ENCODE results near the gene OR52D1. TPM values are rescaled to one million over a fixed set of nuclear protein-coding genes. Genes with fewer than 3 reads are reported as not detected.

The OR52D1 gene
- total RNA-seq, 3 donors from 2014 or later: not detected

DNA sequence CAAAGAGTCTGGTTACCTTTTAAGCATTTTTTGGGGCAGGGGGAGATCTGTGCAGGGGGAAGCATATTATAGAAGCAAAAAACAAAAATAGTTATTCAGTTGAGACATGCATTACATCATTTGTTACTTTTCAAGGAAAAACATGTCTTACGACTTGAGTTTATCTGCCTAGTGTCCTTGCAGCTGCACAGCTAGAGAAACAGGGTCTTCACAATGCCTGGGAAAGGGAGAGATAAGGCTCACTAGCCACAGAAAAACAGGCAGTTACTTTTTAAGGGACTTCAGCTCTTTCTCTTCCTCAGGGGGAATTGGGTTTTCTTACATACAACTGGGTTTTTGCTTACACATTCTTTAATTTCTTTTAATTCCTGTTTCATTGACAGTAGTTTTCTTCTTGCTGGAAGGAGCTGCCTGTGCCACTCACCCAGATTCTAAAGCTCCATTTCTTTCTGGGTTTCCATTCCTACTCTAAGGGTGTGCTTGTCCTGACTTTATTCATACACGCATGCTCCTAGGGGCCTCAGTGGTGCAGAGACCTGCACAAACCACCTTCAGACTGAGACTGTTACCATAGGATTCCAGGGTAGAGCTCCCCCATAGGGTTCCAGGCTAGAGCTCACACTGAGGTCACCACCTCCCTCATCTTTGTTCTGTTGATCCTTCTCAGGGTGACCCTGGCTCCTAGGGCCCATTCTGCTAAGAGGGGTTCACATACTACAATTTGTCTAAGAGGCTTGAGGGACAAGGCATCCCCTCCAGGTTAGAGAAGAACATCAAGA, 42.8 kb downstream of the OR52D1 start:
- H3K9me3 Mint-ChIP-seq: peaks cover 1% of the 10 kb centered on the region
- no peaks in the 10 kb centered on the region for H3K4me1 Mint-ChIP-seq (ENCODE audit: low read depth)
- no peaks in the 10 kb centered on the region for H3K36me3 Mint-ChIP-seq (ENCODE audit: insufficient read depth)
- H3K27me3 Mint-ChIP-seq (ENCODE audit: low read depth): no peaks in the 10 kb centered on the region
- no peak for ATAC-seq
- DNase-seq: no peak
- no peak overlapping the region for H3K4me3 Mint-ChIP-seq

- H3K27me3 Mint-ChIP-seq (ENCODE audit: low read depth): no peaks in the 10 kb centered on the region
Observed at GRCh38 chr11:5534046-5534445, 45.6 kb downstream of the OR52D1 start.

DNA sequence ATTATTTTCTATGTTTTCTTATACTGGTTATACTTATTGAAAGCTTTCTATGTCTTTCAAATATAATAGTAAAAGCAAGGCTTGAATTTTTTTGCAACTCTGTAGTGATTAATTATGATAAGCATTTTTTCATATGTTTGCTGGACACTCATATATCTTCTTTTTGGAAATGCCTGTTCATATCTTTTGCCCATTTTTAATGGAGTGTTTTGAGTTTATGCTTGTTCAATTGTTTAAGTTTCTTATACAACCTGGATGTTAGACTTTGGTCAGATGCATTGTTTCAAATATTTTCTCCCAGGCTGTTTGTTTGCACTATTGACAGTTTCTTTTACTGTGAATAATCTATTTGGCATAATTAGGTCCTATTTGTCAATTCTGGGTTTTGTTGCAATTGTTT, 48.0 kb downstream of the OR52D1 start:
- Mint-ChIP-seq H3K36me3 (ENCODE audit: insufficient read depth) (no peaks in the 10 kb centered on the region), H3K4me3 (no peak overlapping the region), H3K9me3 (peaks cover 10% of the 10 kb centered on the region), H3K27me3 (ENCODE audit: low read depth) (peaks cover 3% of the 10 kb centered on the region), H3K4me1 (ENCODE audit: low read depth) (no peaks in the 10 kb centered on the region)
- DNase-seq (no peak), ATAC-seq (no peak)

More at GRCh38 chr11:5534046-5534445, 45.6 kb downstream of the OR52D1 start:
- DNase-seq (no peak), ATAC-seq (no peak)
- Mint-ChIP-seq H3K4me3 (no peak overlapping the region), H3K9me3 (peaks cover 10% of the 10 kb centered on the region), H3K36me3 (ENCODE audit: insufficient read depth) (no peaks in the 10 kb centered on the region), H3K4me1 (ENCODE audit: low read depth) (no peaks in the 10 kb centered on the region)

Other genes starting within 250 kb of the OR52D1 start
- gene HBG1, start 238.8 kb upstream of the OR52D1 start, total RNA-seq: 1 to 10 TPM; 1.0 to 2.4 (median 1.5) TPM
- gene HBG2, start 233.9 kb upstream of the OR52D1 start, total RNA-seq: 1 to 10 TPM; 5.7 to 7.5 (median 5.8) TPM
- gene HBE1, start 218.7 kb upstream of the OR52D1 start, total RNA-seq: 1 to 10 TPM; 1.3 to 2.3 (median 2.0) TPM
- not detected for gene OR51B4, start 186.7 kb upstream of the OR52D1 start, total RNA-seq
- gene OR51B2, start 164.4 kb upstream of the OR52D1 start, total RNA-seq: not detected
- gene OR51B5, start 145.2 kb upstream of the OR52D1 start, total RNA-seq: not detected
- not detected for gene OR51B6, start 137.2 kb upstream of the OR52D1 start, total RNA-seq
- gene OR51M1, start 104.9 kb upstream of the OR52D1 start, total RNA-seq: not detected
- gene OR51Q1, start 66.6 kb upstream of the OR52D1 start, total RNA-seq: not detected
- not detected for gene OR51I1, start 47.2 kb upstream of the OR52D1 start, total RNA-seq
- not detected for gene OR51I2, start 39.4 kb upstream of the OR52D1 start, total RNA-seq
- not detected for gene UBQLN3, start 21.3 kb downstream of the OR52D1 start, total RNA-seq
- not detected for gene UBQLNL, start 28.0 kb downstream of the OR52D1 start, total RNA-seq
- not detected for gene OR52H1, start 59.9 kb downstream of the OR52D1 start, total RNA-seq
- gene OR52B6, start 92.2 kb downstream of the OR52D1 start, total RNA-seq: not detected
- gene TRIM6, start 108.0 kb downstream of the OR52D1 start, total RNA-seq: under 1 TPM in 2 of 3 donors, not detected in 1; 0.14 to 0.30 TPM
- gene TRIM34, start 136.3 kb downstream of the OR52D1 start, total RNA-seq: 1 to 10 TPM; 1.2 to 2.4 (median 1.6) TPM
- gene TRIM5, start 196.4 kb downstream of the OR52D1 start, total RNA-seq: 1 to 10 TPM; 5.0 to 8.7 (median 5.2) TPM
- 10 to 100 TPM; 25.0 to 53.3 (median 41.1) TPM for gene TRIM22, start 201.1 kb downstream of the OR52D1 start, total RNA-seq
- gene OR56B1, start 247.8 kb downstream of the OR52D1 start, total RNA-seq: not detected